SKM-1 treated with dmso at 0.1 percent for 144 hours (cell line): ENCODE data around the gene TOGARAM2.
A peak's percentile ranks its signal among the peaks of the same experiment; 100 is the strongest.

ENCODE experiments used
- DNase-seq: peaks from one replicate; lab custom pipeline; 2025; ENCODE audit not compliant: unreplicated experiment; lab: John Stamatoyannopoulos, UW

Gene TOGARAM2

GRCh38 chr2:28997847-28998735 is 17.0 kb downstream of the TOGARAM2 start:
- DNase-seq, result no peak

GRCh38 chr2:29000481-29000880 is 19.4 kb downstream of the TOGARAM2 start:
- peak; percentile 97 for DNase-seq

GRCh38 chr2:29000956-29001355 is 19.9 kb downstream of the TOGARAM2 start:
- no peak for DNase-seq

GRCh38 chr2:29001806-29002205 is 20.7 kb downstream of the TOGARAM2 start:
- no peak for DNase-seq

GRCh38 chr2:29004755-29005154 is 23.7 kb downstream of the TOGARAM2 start:
- no peak for DNase-seq

GRCh38 chr2:29005331-29005730 is 24.2 kb downstream of the TOGARAM2 start:
- DNase-seq, result no peak

GRCh38 chr2:29006092-29006979 is 25.2 kb downstream of the TOGARAM2 start:
- peak; percentile 80 for DNase-seq

GRCh38 chr2:29006980-29007301 is 25.8 kb downstream of the TOGARAM2 start:
- DNase-seq, result no peak

GRCh38 chr2:29009270-29009669 is 28.2 kb downstream of the TOGARAM2 start:
- no peak for DNase-seq

- DNase-seq, result no peak
Observed at GRCh38 chr2:29009711-29010677, 28.9 kb downstream of the TOGARAM2 start.

- DNase-seq, result no peak
Observed at GRCh38 chr2:29010946-29011345, 29.8 kb downstream of the TOGARAM2 start.

- DNase-seq, result peak; percentile 30
Observed at GRCh38 chr2:29011418-29012060, 30.4 kb downstream of the TOGARAM2 start.

- DNase-seq, result peak; percentile 96
Observed at GRCh38 chr2:29012211-29012681, 31.1 kb downstream of the TOGARAM2 start.

- no peak for DNase-seq
Observed at GRCh38 chr2:29013057-29013780, 32.1 kb downstream of the TOGARAM2 start.

GRCh38 chr2:29014331-29014730 is 33.2 kb downstream of the TOGARAM2 start:
- DNase-seq, result no peak

- peak; percentile 16 for DNase-seq
Observed at GRCh38 chr2:29014811-29015421, 33.8 kb downstream of the TOGARAM2 start.

GRCh38 chr2:29015701-29016470 is 34.8 kb downstream of the TOGARAM2 start:
- DNase-seq, result no peak

- no peak for DNase-seq
Observed at GRCh38 chr2:29016504-29016903, 35.4 kb downstream of the TOGARAM2 start.
